ENCODE results near the gene C9orf57.
"Not testable (repeated sequence)": the region's sequence is repeated elsewhere in the genome, so short reads cannot be mapped to it uniquely, and the experiment has no call there.

- not testable (repeated sequence) for TF ChIP-seq POLR2AphosphoS5 (IDR thresholded peaks at IDR 0.05; ENCODE audit: control insufficient read depth, insufficient read depth, low read depth, low read length); GATA2 (CRISPR knock-in tag; IDR thresholded peaks at IDR 0.05); RAD21 (CRISPR knock-in tag; conservative IDR thresholded peaks at IDR 0.05 in 1 of 2, IDR thresholded peaks at IDR 0.05 in 1 of 2); SMAD3 (CRISPR knock-in tag; conservative IDR thresholded peaks at IDR 0.05); ZNF124 (CRISPR knock-in tag; IDR thresholded peaks at IDR 0.05); STAT6 (CRISPR knock-in tag; IDR thresholded peaks at IDR 0.05); BRCA1 (IDR thresholded peaks at IDR 0.05); BRCA1 (CRISPR knock-in tag; IDR thresholded peaks at IDR 0.05); TARDBP (IDR thresholded peaks at IDR 0.05); FOXK1 (CRISPR knock-in tag; IDR thresholded peaks at IDR 0.05; ENCODE audit: borderline replicate concordance); CTCF (IDR thresholded peaks at IDR 0.05 in 2 of 3, conservative IDR thresholded peaks at IDR 0.05 in 1 of 3; ENCODE audit: insufficient read depth in 2 of 3, low read depth in 1 of 3, low read length in 3 of 3); GTF3C2 (IDR thresholded peaks at IDR 0.05; ENCODE audit: borderline replicate concordance, extremely low read depth, insufficient read length); TCF7L2 (IDR thresholded peaks at IDR 0.05; ENCODE audit: low read depth, low read length); EP300 (IDR thresholded peaks at IDR 0.05; ENCODE audit: low read length)
These were observed 14.3 kb upstream of the C9orf57 start for GRCh38 chr9:72074666-72075065.

Data from K562 (cell line).